ENCODE measurements around the gene LRP10.

Gene LRP10

DNA sequence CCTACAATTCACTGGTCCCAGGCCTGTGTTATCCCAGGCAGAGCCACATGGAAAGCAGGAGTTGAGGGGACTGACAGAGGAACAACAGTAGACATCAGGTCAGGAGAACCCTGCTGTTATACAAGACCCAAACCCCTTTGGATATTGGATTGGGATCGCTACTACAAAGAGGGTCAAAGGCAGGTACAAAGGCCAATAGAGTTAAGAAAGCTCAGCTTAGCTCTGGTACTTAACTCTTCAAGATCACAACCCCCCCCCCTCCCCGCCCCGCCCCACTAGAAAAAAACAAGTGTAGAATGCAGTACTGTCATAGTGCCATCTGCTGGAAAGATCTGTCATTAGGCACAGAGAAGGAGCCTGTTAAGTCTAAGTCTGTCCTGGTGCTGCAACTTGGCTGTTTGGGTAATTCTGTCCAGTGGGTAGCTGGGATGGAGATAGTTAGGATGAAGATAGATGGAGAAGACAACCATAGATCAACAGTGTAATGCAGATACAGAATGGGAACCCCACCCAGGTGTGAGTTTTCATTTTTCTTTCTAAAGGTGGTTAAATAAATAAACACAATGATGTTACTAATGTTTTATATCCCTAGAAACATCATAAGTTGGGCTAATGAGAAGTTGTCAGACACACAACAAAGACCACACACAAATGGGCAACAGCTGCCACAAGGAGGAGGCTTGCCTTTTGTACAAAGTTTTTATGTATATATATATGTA lies 28.7 kb downstream of the LRP10 start:
- Histone ChIP-seq H3K27me3 (replicated peaks) (no peaks in the 10 kb centered on the region), H3K27ac (no peak overlapping the region), H3K36me3 (replicated peaks) (peaks cover 37% of the 10 kb centered on the region), H3K4me3 (ENCODE audit: low read depth, low read length) (no peak overlapping the region)
- TF ChIP-seq CTCF (IDR thresholded peaks at IDR 0.05; ENCODE audit: low read depth, low read length, missing control alignments), result peak; percentile 75
- peak; percentile 74 for DNase-seq
- in situ Hi-C loops (cut with HindIII; ENCODE audit: low pct_ligation_motif_present, low sequenced_read_pairs), result no loop called here

GRCh38 chr14:22901799-22902198 lies 30.3 kb downstream of the LRP10 start:
- H3K27me3 ChIP-seq (replicated peaks), result no peaks in the 10 kb centered on the region
- H3K27ac ChIP-seq, result no peak overlapping the region
- no peak for DNase-seq
- no peak for TF ChIP-seq CTCF (IDR thresholded peaks at IDR 0.05; ENCODE audit: low read depth, low read length, missing control alignments)
- peaks cover 53% of the 10 kb centered on the region for H3K36me3 ChIP-seq (replicated peaks)
- H3K4me3 ChIP-seq (ENCODE audit: low read depth, low read length), result no peak overlapping the region
- in situ Hi-C loops (cut with HindIII; ENCODE audit: low pct_ligation_motif_present, low sequenced_read_pairs), result no loop called here

DNA sequence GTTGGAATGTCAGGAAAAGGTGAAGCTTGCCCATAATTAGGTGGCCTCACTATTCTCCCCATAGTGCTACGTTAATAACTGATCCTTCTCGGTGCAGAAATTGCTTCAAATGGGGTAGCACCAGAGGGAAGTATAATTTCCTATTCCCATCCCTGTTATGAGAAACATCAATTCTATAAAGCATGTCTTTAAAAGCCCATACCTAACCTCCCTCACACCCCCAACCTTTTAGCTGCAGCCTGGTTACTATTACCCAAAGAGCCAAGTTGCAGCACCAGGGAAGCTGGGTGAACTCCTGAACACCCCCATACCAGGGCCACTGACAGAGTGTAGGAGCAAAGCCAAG lies 32.2 kb downstream of the LRP10 start:
- Histone ChIP-seq H3K27me3 (replicated peaks) (no peaks in the 10 kb centered on the region), H3K4me3 (ENCODE audit: low read depth, low read length) (no peak overlapping the region), H3K27ac (no peak overlapping the region), H3K36me3 (replicated peaks) (peaks cover 66% of the 10 kb centered on the region)
- in situ Hi-C loops (cut with HindIII; ENCODE audit: low pct_ligation_motif_present, low sequenced_read_pairs), result no loop called here
- no peak for DNase-seq
- no peak for TF ChIP-seq CTCF (IDR thresholded peaks at IDR 0.05; ENCODE audit: low read depth, low read length, missing control alignments)

DNA sequence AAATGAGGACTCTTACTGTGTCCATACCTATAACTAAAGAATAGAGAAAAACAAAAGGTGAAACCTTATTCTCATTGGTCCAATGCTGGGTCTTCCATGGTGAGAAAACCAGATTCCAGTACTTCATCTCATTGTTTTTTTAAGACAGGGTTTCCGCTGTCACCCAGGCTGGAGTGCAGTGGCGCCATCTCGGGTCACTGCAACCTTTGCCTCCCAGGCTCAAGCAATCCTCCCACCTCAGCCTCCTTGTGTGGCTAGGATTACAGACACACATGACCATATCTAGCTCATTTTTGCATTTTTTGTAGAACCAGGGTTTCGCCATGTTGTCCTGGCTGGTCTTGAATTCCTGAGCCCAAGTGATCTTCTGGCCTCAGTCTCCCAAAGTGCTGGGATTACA lies 34.1 kb downstream of the LRP10 start:
- Histone ChIP-seq H3K27me3 (replicated peaks) (no peaks in the 10 kb centered on the region), H3K4me3 (ENCODE audit: low read depth, low read length) (no peak overlapping the region), H3K36me3 (replicated peaks) (peaks cover 77% of the 10 kb centered on the region), H3K27ac (no peak overlapping the region)
- TF ChIP-seq CTCF (IDR thresholded peaks at IDR 0.05; ENCODE audit: low read depth, low read length, missing control alignments), result no peak
- in situ Hi-C loops (cut with HindIII; ENCODE audit: low pct_ligation_motif_present, low sequenced_read_pairs), result no loop called here
- no peak for DNase-seq

GRCh38 chr14:22906073-22906472 lies 34.5 kb downstream of the LRP10 start:
- Histone ChIP-seq H3K4me3 (ENCODE audit: low read depth, low read length) (no peak overlapping the region), H3K27ac (no peak overlapping the region), H3K27me3 (replicated peaks) (no peaks in the 10 kb centered on the region), H3K36me3 (replicated peaks) (peaks cover 72% of the 10 kb centered on the region)
- in situ Hi-C loops (cut with HindIII; ENCODE audit: low pct_ligation_motif_present, low sequenced_read_pairs), result no loop called here
- no peak for TF ChIP-seq CTCF (IDR thresholded peaks at IDR 0.05; ENCODE audit: low read depth, low read length, missing control alignments)
- no peak for DNase-seq

DNA sequence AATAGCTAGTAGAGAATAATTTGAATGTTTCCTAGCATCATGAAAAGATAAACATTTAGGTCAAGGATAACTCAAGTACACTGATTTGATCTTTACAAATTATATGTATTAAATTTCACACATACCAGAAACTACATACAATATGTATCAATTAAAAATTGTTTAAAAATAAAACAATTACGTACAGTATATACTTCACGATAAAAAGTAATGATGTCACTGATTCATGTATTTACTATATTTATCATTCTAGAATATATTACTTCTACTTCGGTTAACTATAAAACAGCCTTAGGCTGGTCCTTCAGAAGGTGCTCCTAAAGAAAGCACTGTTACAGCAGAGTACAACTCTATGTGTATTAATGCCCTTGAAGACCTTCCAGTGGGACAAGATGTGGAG lies 35.9 kb downstream of the LRP10 start:
- H3K27ac ChIP-seq, result no peak overlapping the region
- TF ChIP-seq CTCF (IDR thresholded peaks at IDR 0.05; ENCODE audit: low read depth, low read length, missing control alignments), result no peak
- no peak for DNase-seq
- no peak overlapping the region for H3K4me3 ChIP-seq (ENCODE audit: low read depth, low read length)
- no peaks in the 10 kb centered on the region for H3K27me3 ChIP-seq (replicated peaks)
- in situ Hi-C loops (cut with HindIII; ENCODE audit: low pct_ligation_motif_present, low sequenced_read_pairs), result no loop called here
- H3K36me3 ChIP-seq (replicated peaks), result peaks cover 59% of the 10 kb centered on the region
